Fibroblast of mammary gland (primary cell): Measurements from ENCODE around the gene CDH13.

Experiments used
- DNase-seq: peaks from one replicate; pipeline ENCODE4 v3.0.0-alpha.2; 2010; ENCODE audit warnings: low read depth
- H3K4me3 ChIP-seq: 2 replicates; pipeline ENCODE4 v1.5.1; 2011; ENCODE audit warnings: low read depth, mild to moderate bottlenecking, low read length, moderate library complexity; ENCODE audit not compliant: control insufficient read depth
- CTCF ChIP-seq: conservative IDR thresholded peaks from 2 replicates; pipeline ENCODE4 v1.5.1; 2011; ENCODE audit warnings: low read depth, low read length, inconsistent platforms; ENCODE audit not compliant: control insufficient read depth, insufficient read depth

The CDH13 gene

GRCh38 chr16:83160287-83161020, 533.7 kb downstream of the CDH13 start:
- H3K4me3 ChIP-seq = no peak overlapping the region
- DNase-seq = no peak
- no peak for TF ChIP-seq CTCF

GRCh38 chr16:83162791-83163190, 536.0 kb downstream of the CDH13 start:
- no peak for DNase-seq
- no peak overlapping the region for H3K4me3 ChIP-seq
- no peak for TF ChIP-seq CTCF

GRCh38 chr16:83164816-83165215, 538.0 kb downstream of the CDH13 start:
- TF ChIP-seq CTCF = no peak
- no peak overlapping the region for H3K4me3 ChIP-seq
- DNase-seq = no peak

GRCh38 chr16:83171396-83171795, 544.6 kb downstream of the CDH13 start:
- no peak overlapping the region for H3K4me3 ChIP-seq
- no peak for DNase-seq
- TF ChIP-seq CTCF = no peak

- H3K4me3 ChIP-seq = no peak overlapping the region
- no peak for TF ChIP-seq CTCF
- DNase-seq = no peak
Observed at GRCh38 chr16:83174671-83175070, 547.9 kb downstream of the CDH13 start.

GRCh38 chr16:83176802-83177201, 550.0 kb downstream of the CDH13 start:
- no peak for DNase-seq
- TF ChIP-seq CTCF = no peak
- H3K4me3 ChIP-seq = no peak overlapping the region

GRCh38 chr16:83185902-83186301, 559.1 kb downstream of the CDH13 start:
- H3K4me3 ChIP-seq = no peak overlapping the region
- TF ChIP-seq CTCF = no peak
- DNase-seq = no peak
